HG03196 (cell line): Measurements from ENCODE around the gene STAB2.

Source experiments
- ATAC-seq: cut with Tn5 transposase; IDR thresholded peaks from one replicate; pipeline ENCODE4 v1.9.1; 2021; ENCODE audit not compliant: unreplicated experiment

The STAB2 gene

DNA sequence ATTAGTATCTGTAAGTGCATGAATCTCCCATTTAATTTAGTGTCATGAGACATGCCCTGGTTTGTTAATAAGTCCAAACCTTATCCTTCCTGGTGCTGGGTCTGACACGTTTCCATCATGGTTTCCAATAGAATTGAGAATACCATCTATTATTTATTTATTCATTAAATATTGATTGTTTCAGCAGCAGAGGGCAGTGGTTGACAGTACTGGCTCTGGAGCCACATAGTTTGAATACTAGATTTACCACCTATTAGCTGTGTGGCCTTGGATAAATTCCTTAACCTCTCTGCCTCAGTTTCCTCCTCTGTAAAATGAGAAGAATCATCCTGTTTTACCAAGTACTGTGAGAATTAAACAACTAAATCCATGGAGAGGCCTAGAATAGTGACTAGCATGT, 941 bp upstream of the STAB2 start:
- no peak for ATAC-seq

DNA sequence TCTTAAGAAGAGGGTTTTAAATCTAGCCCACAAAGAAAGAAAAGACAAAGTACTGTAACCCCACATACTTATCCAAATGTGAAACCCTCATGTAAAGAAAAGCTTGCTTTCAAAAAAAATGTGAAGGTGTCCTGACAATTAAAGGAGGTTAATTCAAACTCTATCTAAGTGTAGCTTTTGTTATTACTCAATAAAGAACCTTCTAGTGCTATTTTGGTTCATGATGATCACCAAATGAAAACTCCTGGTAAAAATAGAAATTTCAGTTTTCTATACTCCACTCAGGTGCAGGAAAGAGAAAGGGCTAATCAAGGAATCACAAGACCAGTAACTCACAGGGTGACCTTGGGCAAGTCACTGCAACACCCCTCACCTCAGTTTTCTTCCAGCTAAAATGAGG, 1.6 kb downstream of the STAB2 start:
- no peak for ATAC-seq

DNA sequence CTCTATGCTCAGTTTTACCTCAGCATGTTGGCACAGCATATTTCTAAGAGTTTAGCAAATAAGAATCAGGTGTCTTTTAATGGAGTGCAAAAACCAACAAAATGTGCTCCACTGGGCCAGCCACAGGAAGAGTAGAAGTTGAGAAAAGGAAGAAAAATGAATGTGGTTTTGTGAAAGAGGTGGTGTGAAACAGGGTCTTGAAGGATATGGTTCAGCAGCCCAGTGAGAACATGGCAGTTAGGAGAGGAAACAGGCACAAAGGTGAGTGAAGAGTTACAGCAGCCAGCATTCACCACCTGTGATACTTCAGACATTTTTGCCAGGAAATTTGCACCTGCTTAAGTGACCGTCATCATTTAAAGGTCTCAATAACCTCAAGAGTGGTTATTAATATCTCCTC, 2.4 kb downstream of the STAB2 start:
- no peak for ATAC-seq

DNA sequence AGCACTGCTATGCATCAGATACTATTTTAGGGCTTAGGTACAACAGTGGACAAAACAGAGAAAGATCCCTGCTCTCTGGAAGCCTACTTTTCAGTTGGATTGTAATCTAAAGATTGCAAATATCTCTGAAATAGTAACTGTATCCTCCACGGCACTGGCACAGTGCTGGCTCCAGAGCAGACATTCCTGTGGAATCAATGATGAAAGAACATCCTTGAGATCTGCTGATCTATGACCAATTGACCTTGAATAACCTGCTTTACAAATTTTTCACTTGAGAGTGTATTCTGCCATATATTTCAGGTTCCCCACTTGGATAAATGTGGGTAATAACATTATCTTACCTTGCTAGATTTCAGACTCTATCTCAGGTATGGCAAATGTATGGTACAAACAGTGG, 3.2 kb downstream of the STAB2 start:
- ATAC-seq: no peak

- no peak for ATAC-seq
Measured at GRCh38 chr12:103596981-103597380, 9.9 kb downstream of the STAB2 start.

- ATAC-seq: no peak
Measured at GRCh38 chr12:103599274-103599673, 12.2 kb downstream of the STAB2 start.

DNA sequence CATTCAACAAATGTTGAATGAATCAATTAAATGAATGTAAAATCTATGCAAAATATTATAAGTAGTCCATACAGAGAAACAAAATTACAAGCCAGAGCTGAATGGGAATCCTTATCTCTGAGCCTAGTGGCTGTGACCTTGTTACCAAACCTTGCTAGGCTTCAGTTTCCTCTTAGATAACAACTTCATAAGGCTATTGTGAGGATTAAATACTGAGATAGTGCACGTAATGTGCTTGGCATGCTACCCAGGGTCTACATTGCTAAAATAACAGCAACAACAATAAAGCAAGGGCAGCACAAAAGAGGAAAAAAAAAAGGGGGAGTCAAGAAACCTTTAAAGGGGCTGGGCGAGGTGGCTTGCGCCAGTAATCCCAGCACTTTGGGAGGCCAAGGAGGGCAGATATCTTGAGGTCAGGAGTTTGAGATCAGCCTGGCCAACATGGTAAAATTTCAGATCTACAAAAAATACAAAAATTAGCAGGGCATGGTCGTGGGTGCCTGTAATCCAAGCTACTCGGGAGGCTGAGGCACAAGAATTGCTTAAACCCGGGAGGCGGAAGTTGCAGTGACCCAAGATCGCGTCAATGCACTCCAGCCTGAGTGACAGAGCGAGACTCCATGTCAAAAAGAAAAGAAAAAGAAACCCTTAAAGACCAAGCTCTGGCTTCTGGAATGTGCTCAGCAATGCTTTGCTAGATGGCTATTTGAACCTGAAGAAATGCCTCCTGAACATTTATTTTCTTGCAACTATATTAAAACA, 14.1 kb downstream of the STAB2 start:
- ATAC-seq: no peak

GRCh38 chr12:103620395-103620794, 33.3 kb downstream of the STAB2 start:
- ATAC-seq: no peak

- ATAC-seq: no peak
Measured at GRCh38 chr12:103623716-103624115, 36.6 kb downstream of the STAB2 start.

GRCh38 chr12:103626498-103626897, 39.4 kb downstream of the STAB2 start:
- no peak for ATAC-seq

GRCh38 chr12:103627189-103627855, 40.2 kb downstream of the STAB2 start:
- no peak for ATAC-seq

GRCh38 chr12:103632554-103633216, 45.6 kb downstream of the STAB2 start:
- ATAC-seq: peak; percentile 72

- ATAC-seq: no peak
Measured at GRCh38 chr12:103634732-103635131, 47.7 kb downstream of the STAB2 start.

- ATAC-seq: no peak
Measured at GRCh38 chr12:103635419-103635818, 48.3 kb downstream of the STAB2 start.

DNA sequence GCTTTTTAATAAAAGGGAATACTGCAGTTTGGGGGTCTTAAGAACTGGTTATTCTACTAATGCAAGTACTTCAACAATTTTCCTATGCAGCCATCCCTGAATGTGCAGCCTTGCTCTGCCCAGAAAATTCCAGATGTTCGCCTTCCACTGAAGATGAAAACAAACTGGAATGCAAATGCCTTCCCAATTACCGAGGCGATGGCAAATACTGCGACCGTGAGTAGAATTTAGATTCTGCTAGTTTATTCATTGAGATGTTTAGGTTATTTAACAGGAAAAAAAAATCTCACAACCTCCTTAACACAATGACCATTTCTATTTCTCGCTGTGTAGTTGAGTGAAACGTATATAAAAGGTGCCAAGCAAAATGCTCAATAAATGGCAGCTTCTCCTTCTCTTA, 49.9 kb downstream of the STAB2 start:
- no peak for ATAC-seq

GRCh38 chr12:103637429-103637828, 50.4 kb downstream of the STAB2 start:
- no peak for ATAC-seq

DNA sequence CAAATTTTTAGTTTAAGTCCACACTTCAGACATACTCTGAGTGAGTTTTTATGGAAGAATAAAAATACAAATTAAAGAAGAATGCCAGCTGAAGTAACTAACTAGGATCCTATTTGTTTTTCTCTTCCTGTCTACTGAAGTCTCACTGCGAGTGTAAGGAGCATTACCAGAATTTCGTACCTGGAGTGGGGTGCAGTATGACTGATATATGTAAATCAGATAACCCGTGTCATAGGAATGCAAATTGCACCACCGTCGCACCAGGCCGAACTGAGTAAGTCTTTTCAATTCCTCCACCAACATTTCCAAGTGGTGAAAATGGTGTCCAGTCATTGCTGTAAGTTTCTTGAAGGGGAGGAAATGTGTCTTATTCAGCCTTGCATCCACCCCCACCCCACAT, 52.9 kb downstream of the STAB2 start:
- ATAC-seq: no peak

GRCh38 chr12:103640410-103640809, 53.3 kb downstream of the STAB2 start:
- ATAC-seq: no peak

GRCh38 chr12:103640831-103641230, 53.8 kb downstream of the STAB2 start:
- ATAC-seq: no peak

- ATAC-seq: no peak
Measured at GRCh38 chr12:103642240-103642864, 55.3 kb downstream of the STAB2 start.

- ATAC-seq: no peak
Measured at GRCh38 chr12:103645202-103645601, 58.1 kb downstream of the STAB2 start.

DNA sequence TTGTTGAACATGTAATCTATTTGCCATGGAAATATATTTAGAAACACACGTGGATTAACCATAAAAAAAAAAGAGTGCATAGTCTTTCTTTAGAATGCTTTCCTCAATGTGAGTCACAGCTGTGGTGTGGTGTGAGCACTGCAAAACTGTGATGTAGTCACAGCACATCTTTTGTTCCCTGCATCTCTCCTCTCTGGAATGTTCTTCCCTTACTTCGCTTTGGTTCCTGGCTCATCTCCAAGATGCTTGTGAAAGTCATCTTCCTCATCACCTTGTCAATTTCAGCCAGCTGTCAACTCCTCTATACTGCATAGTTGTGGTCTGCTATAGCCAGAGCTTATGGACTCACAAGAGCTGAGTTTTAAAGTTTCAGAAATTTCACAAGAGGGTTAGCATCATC, 60.2 kb downstream of the STAB2 start:
- ATAC-seq: no peak
